NK-92 treated with Interleukin-12 subunit alpha and Interleukin-12 subunit beta, amount 100 ng/mL, for 24 hours (cell line): Measurements from ENCODE around the gene NGEF.
"Not testable (repeated sequence)": the region's sequence is repeated elsewhere in the genome, so short reads cannot be mapped to it uniquely, and the experiment has no call there.

Experiments used
- DNase-seq: peaks from one replicate; lab custom pipeline; 2025; lab: John Stamatoyannopoulos, UW

Gene NGEF

DNA sequence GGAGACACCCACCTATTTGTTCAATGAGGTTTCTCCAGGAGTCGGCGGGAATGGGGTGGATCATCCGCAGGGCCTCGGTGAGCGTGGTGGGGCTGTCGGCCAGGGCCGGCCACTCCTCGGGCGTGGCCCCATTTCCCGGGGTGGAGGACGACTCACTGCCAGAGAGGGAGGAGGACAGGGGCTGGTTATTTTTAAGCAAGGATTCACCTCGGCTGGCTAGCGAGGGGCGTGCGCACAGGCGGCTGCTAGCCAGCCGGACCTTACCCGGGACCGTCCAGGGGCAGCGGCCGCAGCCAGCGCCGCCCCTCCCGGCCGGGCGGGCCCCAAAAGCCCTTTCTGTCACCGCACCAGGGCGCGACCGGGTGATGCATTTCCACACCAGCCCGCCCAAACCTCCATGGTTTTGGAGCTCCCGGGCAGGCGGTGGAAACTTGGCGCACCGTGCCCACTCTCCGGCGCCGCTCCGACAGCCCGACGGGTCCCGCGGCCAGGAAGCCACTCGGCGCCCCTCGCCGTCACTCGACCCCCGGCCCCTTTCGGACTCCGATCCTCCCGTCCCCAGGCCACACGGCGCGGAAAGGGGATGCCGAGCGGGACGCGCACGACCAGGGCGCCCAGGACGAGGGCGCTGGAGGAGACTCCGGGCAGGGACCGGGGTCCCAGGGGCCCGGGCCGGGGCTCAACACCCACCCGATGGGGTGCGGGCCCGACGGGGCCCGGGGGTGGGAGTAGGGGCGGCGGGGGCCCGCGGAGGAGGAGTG lies 85.8 kb downstream of the NGEF start:
- no peak for DNase-seq

- no peak for DNase-seq
These were observed 86.6 kb downstream of the NGEF start for GRCh38 chr2:232926431-232926939.

DNA sequence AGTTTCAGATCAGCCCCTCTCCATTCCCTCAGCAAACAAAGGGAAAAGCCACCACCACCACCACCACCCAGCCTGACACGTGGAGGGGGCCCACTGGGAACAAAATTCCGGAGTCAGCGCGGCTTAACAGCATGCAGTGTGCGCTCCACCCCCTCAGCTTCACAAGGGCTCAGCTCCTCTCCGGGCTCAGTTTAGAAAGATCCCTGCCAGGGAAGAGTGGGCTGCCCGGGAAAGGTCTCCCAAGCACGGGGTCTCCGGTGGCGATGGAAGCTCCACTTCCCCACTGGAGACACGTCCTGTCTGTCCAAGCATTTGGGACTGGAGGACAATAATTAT lies 87.3 kb downstream of the NGEF start:
- no peak for DNase-seq

GRCh38 chr2:232925153-232925820 lies 87.8 kb downstream of the NGEF start:
- DNase-seq: no peak

- no peak for DNase-seq
These were observed 88.6 kb downstream of the NGEF start for GRCh38 chr2:232924433-232924832.

DNA sequence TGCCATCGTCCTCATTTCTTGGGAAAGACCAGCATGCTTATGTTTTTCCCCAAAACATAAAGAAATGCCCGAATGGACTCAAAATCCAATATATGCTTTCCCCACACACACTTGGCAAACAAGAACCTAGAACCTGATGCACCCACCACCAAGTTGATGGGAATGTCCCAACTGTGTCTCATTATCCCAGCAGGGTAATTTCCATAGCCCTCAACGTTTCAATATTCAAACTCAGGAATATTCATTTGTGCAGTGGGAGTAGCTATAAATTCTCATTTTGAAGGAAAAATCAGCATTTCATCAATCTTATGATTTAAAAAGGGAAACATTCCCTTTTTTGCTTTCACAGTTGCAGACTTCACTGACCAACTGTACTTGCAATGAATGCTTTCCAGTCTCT lies 92.3 kb downstream of the NGEF start:
- DNase-seq: no peak

DNA sequence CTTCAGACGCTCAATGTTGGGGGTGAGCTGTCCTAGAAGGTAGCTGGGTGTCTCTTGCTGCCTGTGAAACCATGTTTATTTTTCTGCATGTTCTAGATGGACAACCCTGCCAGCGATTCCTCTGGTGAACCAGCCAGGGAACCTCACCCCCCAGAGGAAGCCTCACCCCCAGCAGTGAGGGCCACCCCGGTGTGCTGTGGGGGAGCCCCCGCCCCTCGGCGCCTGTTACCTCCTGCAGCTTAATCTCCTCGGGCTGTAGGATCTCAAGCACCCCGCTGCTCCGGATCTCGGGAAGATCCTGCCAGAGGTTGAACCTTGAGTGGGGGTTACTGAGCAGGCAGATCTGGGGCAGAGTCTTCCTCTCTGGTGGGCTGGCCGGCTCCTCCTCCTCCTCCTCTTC lies 93.0 kb downstream of the NGEF start:
- no peak for DNase-seq

- no peak for DNase-seq
These were observed 93.9 kb downstream of the NGEF start for GRCh38 chr2:232919141-232919540.

- DNase-seq: no peak
These were observed 99.2 kb downstream of the NGEF start for GRCh38 chr2:232913903-232914302.

DNA sequence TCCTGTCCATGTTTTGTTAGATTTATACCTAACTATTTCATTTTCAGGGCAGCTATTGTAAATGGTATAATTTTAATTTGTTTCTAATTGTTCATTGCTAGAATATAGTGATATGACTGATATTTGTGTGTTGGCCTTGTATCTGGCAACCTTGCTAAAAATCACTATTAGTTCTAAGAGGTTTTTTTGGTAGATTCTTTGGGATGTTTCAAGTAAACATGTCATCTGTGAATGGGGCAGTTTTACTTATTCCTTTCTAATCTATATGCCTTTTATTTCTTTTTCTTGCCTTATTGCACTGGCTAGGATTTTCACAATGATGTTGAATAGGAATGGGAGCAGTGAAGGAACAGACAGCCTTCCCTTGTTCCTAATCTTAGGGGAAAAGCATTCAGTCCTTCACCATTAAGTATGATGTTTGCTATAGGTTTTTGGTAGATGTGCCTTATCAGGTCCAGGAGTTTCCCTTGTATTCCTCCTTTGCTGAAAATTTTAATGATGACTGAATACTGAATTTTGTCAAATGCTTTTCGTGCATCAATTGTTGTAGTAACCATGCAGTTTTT lies 101.3 kb downstream of the NGEF start:
- no peak for DNase-seq

GRCh38 chr2:232910376-232910775 lies 102.7 kb downstream of the NGEF start:
- no peak for DNase-seq

DNA sequence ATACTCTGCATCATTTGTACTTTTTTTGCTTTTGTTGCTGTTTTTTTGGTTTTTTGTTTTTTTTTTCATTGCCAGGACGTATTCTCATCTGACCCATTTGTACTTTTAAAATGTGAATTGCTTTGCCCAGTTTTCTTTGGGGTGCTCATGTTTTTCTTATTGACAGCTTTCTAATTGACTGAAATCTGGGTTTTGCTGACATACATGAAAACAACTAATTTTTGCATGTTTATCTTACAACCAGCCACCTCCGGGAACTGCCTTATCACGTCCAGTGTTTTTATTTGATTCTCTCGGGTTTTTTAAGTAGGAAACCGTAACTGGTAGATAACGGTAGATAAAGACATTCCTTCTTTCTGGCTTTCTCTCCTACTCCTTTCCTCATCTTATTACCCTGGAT lies 104.4 kb downstream of the NGEF start:
- no peak for DNase-seq

DNA sequence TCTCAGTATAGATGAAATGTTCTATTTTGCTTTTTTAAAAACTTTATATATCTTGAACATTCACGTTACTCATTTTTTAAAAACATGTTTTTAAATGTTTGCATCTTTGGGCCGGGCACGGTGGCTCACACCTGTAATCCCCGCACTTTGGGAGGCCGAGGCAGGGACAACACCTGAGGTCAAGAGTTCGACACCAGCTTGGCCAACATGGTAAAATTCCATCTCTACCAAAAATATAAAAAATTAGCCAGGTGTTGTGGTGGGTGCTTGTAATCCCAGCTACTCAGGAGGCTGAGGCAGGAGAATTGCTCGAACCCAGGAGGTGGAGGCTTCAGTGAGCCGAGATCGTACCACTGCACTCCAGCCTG lies 105.4 kb downstream of the NGEF start:
- not testable (repeated sequence) for DNase-seq

- DNase-seq: not testable (repeated sequence)
These were observed 106.0 kb downstream of the NGEF start for GRCh38 chr2:232906867-232907717.

- no peak for DNase-seq
These were observed 109.1 kb downstream of the NGEF start for GRCh38 chr2:232903989-232904388.

DNA sequence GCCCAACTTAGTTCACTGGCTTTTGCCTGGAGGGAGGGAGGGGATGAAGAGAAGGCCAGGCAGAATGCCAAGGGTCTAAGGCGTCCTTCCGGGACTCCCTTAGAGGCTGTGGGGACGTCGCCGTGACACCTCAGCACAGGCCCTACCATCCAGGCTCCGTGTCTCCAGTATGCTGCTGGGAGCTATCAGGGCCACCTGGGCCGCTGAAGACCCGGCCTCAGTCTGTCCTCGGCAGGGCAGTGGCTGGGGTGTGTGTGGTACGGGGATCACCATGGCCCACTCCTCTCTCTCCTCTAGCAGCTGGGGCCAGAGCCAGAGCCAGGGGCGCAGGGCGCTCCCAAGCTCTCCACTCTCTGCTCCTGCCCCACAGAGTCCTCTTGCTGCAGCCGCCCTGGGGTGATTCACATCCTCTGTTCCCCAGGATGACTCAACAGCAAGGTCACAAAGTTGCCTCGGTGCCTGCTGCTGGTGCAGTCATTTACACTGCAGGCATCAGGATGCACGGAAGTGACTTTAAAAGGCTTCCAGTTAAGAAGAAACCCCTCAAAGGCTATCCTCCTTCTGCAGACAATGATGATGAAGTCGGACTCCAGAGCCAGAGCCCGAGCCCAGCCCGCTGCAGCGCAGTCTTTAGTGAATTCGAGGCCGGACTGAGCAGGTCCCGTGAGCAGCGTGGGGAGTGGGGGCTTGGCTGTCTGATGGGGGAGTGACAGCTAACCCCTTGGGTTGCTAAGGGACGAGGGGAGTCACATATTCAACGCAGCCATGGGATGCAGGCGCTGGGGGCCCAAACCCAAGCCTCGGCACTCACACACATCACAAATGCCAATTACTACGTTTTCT lies 111.1 kb downstream of the NGEF start:
- peak; percentile 58 for DNase-seq

GRCh38 chr2:232900811-232901735 lies 112.0 kb downstream of the NGEF start:
- no peak for DNase-seq

DNA sequence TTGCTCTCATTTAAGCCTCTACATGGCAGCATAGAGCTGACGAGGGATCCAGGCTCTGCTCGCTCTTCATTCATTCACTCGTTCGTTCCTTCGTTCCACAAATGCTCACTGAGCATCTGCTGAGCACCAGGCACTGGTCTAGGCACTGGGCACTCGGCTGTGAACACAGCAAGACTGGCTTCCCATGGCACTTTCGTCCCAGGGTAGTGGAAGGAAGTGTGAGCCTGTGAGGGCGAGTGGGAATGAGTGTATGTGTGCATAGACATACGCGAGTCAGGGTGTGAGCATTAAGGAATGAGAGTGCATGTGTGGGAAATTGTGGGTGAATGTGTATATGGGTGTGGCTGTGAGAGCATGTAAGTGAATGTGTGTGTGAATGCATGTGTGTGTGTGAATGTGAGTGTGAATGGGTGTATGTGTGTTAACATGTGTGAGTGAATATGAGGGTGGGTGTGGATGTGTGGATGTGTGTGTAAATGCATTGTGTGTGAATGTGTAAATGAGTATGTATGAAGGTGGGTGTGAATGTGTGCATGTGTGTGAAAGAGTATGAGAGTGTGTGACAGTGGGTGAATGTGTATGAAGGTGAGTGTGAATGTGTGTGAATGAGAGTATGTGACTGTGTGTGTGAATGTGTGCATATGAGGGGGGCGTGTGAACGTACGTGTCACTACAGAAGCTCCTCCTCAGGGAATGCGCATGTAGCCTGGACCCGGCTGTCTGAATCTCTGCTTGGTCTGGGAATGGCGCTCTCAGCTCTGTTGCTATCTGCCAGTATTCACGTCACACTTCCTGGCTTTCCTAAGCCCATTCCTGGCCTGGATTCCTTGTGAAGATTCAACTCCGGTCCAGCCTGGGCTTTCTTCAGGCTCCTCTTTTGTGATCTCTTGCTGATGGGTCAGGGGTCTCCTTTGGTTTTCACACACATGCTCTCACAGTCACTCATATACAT lies 114.2 kb downstream of the NGEF start:
- no peak for DNase-seq
